Measurements from ENCODE around the gene SLC35F2.
"Not testable (repeated sequence)": the region's sequence is repeated elsewhere in the genome, so short reads cannot be mapped to it uniquely, and the experiment has no call there.

SLC35F2 gene

DNA sequence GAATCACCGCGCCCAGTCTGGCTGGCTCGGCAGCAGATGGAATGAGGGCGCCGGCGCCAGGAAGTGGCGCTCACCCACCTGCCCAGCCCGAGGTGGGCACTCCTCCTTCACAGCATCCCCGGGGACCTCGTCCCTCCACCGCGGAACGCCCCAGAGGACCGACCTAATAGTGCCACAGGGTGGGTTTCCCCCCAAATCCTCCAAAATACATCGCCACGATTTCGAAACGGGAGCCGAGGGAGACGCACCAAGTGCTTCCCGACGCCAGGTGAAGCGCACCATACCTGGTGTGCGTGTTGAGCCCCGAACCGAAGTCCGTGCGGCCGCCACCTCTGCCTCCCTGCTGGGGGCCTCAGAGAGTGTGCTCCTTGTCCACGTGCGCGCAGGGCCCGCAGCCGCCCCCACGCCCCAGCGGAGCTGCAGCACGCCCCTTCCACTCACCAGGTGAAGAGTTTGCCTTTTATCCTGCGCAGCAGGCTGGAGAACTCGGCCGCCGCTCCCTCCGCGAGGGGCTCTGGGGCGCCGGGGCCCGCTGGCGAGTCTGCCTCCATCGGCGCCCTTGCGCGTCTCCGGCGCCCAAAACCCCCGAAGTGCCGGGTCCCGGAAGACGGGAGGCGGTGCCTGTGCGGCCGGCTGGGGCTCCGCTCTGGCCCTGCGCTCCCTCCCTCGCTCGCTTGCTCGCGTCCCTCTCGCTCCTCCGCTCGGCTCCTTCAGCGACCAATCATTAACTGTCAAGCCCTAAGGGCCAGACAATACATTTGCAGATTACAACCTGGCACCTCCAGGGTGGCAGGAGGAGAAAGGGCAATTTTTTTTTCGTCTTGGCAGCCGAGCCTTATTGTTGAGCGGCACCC is at the start of gene SLC35F2:
Gene SLC35F2, minus strand, starts transcription at position 571 of the 854 bp plus-strand sequence. Its CDS starts 20 bp downstream, at position 551.
- no peak for DNase-seq (ENCODE audit: low read depth, low spot score)

GRCh38 chr11:107908211-107908610 is 49.6 kb upstream of the SLC35F2 start:
- no peak for DNase-seq (ENCODE audit: low read depth, low spot score)

DNA sequence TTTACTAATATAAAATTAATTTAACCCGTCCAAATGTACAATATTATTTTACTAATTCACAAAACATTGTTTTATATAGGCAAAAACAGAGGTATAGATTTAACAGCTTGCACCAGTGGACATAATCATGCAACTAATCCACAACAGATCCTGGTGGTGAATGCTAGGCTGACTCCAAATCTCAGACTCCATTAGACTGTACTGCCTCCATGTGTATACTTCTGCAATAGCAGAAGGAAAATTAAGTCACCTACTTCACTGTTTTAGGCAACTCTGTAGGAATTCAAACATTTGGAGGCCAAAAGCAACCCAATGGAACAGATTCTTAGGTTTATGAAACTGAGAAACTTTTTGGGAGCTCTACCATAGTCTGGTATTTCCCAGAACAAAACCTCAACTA is 39.7 kb upstream of the SLC35F2 start:
- DNase-seq (ENCODE audit: low read depth, low spot score) = no peak

GRCh38 chr11:107882095-107882820 is 23.7 kb upstream of the SLC35F2 start:
- no peak for DNase-seq (ENCODE audit: low read depth, low spot score)

GRCh38 chr11:107881471-107881870 is 22.9 kb upstream of the SLC35F2 start:
- DNase-seq (ENCODE audit: low read depth, low spot score) = not testable (repeated sequence)

DNA sequence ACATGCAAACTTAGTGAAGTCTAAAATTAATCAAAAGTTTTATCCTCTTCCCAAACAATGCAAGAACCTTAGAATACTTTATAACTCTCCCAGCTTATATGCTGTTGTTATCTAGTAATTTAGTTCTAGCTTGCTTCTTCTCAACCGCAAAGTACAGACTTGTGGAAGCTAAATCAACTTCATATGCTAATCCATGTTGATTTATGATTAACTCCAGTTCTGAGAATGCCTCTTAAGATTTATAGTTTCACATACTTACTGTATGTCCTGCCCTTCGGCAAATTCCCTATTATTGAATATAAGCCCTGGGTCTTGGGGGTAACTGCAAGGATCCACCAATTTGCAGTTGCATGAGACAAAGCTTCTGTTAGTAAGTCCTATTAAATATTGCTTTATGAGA is 17.6 kb upstream of the SLC35F2 start:
- DNase-seq (ENCODE audit: low read depth, low spot score) = no peak

DNA sequence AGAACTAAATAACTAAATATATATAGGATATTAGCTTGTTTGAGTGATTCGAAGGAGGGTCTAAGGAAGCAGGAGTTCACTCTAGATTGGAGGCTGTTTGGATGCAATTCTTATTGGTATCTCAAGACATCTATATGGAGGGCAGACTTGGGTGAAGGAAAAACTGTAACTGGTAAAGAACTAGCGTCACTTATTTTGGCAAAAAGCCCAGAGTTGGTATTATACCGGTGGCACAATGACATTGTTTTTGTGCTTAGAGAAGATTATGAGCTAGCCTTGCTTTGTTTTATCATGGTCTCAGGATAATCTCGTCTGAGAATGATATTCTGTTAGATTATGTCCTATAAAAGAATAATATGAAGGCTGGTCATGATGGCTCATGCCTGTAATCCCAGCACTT is 6.0 kb upstream of the SLC35F2 start:
- DNase-seq (ENCODE audit: low read depth, low spot score) = no peak

DNA sequence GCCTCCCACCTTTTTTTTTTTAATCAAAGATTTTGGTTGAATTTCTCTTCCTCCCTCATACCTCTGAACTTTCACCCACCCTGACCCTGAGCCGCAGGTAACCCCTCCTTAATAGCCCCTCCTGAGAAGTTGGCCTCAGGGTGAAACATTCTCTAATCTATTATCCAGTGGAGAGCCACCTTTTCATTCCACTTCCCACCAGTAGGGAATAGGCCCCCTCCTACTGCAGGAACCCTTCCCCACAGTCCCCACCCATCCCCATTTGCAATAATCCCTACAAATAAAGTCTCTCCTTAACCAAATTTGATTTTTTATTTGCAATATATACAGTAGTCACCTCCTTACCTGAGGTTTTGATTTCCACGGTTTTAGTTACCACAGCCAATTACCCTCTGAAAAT is 2.1 kb upstream of the SLC35F2 start:
- DNase-seq (ENCODE audit: low read depth, low spot score) = no peak

- not testable (repeated sequence) for DNase-seq (ENCODE audit: low read depth, low spot score)
These were observed 1.6 kb upstream of the SLC35F2 start for GRCh38 chr11:107860240-107860620.

DNA sequence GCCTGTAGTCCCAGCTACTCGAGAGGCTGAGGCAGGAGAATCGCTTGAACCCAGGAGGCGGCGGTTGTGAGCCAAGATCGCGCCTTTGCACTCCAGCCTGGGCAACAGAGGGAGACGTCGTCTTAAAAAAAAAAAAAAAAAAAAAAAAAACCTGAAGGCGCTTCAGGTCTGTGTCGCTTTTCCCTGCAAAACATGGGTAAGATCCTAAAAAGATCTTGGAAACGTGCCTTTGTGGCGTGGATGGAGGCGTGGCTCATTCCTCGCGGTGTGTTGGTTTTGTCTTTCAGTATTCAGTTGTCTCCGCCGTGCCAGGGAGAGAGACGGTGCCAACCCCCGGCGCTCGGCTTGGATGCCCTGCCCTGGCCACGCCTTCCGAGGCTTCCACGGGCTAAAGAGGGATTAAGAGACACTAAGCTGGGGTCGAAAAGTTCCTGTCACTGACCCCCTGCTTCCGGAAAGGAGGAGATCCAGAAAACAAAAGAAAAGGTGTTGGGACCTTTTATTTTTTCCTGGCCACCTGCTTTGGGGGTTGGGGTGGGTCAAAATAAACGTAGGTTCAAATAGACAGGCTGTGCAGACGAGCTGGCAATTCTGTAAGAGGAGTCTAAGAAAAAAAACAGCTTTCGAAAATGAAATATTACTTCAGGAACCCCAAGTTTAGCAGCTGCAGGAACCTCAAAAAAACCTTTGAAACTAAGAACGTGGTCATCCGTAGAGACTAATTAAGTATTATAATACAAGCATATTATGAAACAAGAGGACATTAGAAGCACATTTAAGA is 1.1 kb upstream of the SLC35F2 start:
- no peak for DNase-seq (ENCODE audit: low read depth, low spot score)

DNA sequence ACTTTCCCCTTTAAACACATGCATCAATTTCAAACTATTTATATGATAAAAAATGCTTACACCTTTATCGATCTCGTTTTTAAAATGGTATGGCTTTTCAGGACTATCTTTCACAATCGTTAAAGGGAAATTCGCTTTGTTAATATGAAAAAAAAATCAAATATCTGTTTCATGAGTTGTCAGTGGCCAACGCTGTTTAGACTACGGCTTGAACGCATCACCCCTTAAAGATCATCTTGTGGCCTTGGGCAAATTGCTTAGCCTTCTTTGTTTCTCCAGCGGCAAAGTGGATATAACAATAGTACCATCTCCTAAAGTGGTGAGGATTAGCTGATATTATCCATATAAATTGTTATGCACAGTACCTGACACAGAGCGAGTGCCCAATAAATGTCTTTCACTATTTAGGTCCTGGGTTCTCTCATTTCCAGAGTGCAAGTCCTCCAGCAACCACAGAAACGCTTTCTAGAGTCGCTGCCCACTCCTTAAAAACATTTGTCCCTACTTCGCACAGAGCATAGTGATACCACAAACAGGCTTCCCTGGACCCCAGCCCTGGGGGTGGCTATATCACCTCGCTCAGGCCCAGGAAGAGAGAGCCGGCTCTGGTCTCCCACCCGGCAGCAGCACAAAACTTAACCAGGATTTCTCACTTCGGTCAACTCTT is 904 bp downstream of the SLC35F2 start:
- no peak for DNase-seq (ENCODE audit: low read depth, low spot score)

DNA sequence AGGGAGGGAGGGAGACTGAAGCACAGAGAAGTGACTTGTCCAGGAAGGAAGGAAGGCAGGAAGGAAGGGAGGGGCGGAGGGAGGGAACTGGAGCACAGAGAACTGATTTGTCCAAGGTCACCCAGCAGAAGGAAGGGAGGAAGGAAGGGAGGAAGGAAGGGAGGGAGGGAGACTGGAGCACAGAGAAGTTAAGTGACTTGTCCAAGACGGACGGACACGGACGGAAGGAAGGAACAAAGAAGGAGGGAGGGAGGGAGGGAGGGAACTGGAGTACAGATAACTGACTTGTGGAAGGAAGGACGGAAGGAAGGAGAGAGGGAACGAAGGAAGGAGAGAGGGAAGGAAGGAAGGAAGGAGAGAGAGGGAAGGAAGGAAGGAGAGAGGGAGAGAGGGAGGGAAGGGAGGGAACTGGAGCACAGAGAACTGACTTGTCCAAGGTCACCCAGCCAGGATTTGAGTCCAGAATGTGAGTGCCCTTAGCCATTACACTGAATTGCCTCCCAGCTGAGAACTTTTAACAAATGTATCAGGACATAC is 1.5 kb downstream of the SLC35F2 start:
- DNase-seq (ENCODE audit: low read depth, low spot score) = no peak

- no peak for DNase-seq (ENCODE audit: low read depth, low spot score)
These were observed 2.2 kb downstream of the SLC35F2 start for GRCh38 chr11:107856180-107856980.

DNA sequence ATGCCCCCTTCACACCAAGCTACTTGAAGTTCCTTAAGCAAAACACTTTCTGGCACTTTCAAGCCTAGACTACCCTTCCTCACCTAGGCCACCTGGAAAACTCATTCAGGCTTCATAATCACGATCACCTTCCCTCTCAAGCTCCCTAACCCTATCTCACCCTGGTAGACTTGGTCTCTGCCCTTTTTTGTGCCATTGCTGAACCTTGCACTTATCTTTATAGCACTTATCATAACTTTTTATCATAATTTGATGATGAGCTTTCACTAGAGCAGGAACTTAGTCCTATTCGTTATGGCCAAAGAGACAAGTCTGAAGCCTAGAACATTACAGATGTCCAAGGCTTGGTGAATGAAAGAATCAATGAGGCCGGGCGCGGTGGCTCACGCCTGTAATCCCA is 5.5 kb downstream of the SLC35F2 start:
- no peak for DNase-seq (ENCODE audit: low read depth, low spot score)

- no peak for DNase-seq (ENCODE audit: low read depth, low spot score)
These were observed 6.8 kb downstream of the SLC35F2 start for GRCh38 chr11:107851704-107852310.

DNA sequence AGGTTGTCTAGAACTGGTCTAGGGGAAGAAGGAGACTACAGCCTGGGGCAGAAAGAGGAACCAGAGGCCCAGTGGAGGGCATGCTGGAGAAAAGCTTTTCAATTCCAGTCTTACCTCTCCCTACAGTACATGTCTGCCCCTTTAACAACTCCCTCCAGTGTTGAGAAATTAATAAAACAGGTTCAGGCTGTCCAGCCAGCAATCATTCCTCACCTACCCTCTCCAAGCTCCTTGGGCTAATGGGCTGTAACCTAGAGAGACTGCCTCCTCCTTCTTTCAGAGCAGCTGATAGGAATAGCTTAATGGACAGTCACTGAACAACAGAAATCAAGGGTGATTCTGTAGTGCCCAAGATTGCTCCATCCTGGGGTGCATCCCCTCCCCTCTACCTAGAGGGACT is 8.8 kb downstream of the SLC35F2 start:
- no peak for DNase-seq (ENCODE audit: low read depth, low spot score)

DNA sequence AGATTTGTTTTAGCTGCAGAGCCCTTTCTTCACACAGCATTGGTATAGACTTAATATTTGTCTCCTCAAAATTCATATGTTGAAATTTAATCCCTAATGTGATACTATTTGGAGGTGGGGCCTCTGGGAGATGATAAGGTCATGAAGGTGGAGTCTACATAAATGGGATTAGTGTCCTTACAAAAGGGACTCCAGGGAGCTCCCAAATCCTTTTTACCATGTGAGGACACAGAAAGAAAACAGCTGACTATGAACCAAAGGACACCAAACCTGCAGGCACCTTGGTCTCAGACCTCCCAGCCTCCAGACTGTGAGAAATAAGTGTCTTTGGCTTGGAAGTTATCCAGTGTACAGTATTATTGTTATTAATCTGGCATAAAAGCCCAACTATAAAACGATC is 10.2 kb downstream of the SLC35F2 start:
- DNase-seq (ENCODE audit: low read depth, low spot score) = no peak

GRCh38 chr11:107847184-107847583 is 11.4 kb downstream of the SLC35F2 start:
- no peak for DNase-seq (ENCODE audit: low read depth, low spot score)

GRCh38 chr11:107844041-107844440 is 14.5 kb downstream of the SLC35F2 start:
- DNase-seq (ENCODE audit: low read depth, low spot score) = no peak
